IMR-90 (cell line): ENCODE measurements around the gene SERPINF2.

Experiments
- BHLHE40 ChIP-seq: fragments of 150-350 bp; IDR thresholded peaks from 2 replicates; pipeline ENCODE4 v1.6.1; 2016; ENCODE audit warnings: mild to moderate bottlenecking, low read depth, low read length
- CTCF ChIP-seq: conservative IDR thresholded peaks from 2 replicates; pipeline ENCODE4 v1.5.1; 2012; ENCODE audit warnings: mild to moderate bottlenecking, low read depth, low read length, improper control_type of control experiment
- POLR2A ChIP-seq: IDR thresholded peaks from 2 replicates; pipeline ENCODE4 v1.6.1; 2012; ENCODE audit warnings: mild to moderate bottlenecking, low read depth, low read length
- RCOR1 ChIP-seq: IDR thresholded peaks from 2 replicates; pipeline ENCODE4 v1.6.1; 2012; ENCODE audit warnings: mild to moderate bottlenecking, low read length, improper control_type of control experiment; ENCODE audit not compliant: insufficient replicate concordance
- RFX5 ChIP-seq: IDR thresholded peaks from 2 replicates; pipeline ENCODE4 v1.8.0; 2012; ENCODE audit warnings: low read depth, mild to moderate bottlenecking, low read length, moderate library complexity

DNA sequence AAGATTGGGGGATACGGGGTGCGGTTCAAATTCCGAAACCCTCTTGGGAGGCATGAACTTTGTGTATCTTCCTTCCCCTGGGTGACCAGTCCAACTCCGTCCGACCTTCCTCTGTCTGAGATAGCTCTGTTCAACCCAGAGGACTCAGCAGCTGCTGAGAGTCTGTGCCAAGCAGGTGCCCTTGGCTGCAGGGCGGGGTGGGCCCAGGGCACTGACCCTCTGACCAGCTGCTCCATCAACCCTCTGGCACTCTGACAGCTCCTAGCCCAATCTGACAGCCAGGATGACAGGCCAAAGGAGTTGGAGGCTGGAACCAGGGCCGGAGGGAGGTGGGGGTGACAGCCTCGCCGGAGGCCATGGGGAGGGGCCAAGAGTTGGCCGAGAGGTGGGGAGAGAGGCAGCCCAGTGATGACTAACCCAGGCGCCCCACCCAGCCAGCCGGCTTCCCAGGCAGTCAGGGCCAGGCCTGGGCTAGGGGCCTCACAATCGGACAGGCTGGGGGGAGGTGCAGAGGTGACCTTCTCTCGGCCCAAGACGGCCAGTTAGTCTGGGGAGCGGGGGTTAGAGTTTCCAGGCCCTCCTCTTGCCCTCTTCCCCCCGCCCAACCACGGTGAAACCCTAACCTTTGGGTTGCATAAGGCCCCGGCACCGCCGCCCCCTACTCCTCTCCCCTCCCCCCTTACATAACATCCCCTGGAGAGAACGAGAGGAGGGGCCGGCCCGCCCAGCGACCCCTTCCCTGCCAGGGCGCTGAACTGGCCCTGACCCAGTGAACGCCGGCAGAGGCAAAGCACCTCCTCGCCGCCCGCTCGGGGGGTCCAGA, 27.5 kb upstream of the SERPINF2 start:
- TF ChIP-seq RFX5 (no peak), RCOR1 (no peak), BHLHE40 (no peak), CTCF (no peak), POLR2A (peak; percentile 47; the same call in 1 of the 2 replicates)
